Stimulated activated CD8-positive, alpha-beta memory T cell treated with anti-CD3 and anti-CD28 coated beads, Interleukin-7, amount 100 ng/mL, for 1 hour (primary cell): Measurements from ENCODE around the gene GRM7.

Source experiments
- DNase-seq, 2 donors: peaks; one replicate each; pipeline ENCODE4 v3.0.0-alpha.2; 2020; ENCODE audit warnings: low read depth in 2 of 2

The GRM7 gene

DNA sequence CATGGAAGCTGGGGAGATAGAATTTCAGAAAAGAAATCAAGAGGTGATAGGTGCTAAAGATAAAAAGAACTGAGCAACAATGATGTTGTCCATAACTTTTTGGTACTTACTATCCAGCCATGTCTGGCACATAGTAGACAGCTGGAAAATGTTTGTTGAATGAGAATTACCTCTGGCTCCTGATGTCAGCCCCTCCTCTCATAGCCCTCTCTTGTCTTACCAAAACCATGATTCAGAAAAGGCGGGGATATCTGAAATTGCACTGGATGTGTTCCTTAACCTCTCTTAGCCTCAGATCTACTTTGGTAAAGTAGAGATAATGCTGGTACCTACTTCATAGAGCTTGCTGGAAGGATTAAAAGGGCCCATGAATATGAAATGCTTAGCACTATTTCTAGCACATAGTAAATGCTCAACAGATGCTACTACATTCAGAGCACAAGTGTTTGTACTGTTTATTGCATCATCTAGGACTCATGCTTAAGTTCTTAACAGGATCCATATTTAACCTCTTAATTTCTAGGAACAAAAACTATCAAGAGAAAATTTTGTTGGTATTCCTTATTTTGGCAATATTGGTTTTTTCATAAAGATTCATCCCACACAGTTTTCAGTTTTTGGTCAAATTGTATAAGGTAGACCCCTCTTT lies 859.9 kb downstream of the GRM7 start:
- DNase-seq, result no peak

DNA sequence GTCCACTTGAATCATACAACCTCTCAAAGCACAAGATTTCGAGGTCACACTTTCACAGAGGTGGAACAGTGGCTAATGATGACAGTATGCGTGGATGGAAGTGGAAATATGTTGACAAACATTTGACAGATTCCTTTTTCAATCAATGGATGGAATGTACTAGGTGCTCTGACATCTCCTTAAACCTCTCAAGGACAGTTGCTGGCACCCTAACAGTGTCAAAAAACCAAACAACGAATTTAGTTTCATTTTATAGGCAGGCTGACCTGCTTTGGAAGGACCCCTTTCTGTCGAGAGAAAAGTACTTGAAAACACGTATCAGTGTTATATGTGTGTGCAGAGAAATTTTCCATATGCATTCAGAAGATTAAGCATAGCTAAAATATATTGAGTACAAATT lies 861.0 kb downstream of the GRM7 start:
- no peak for DNase-seq

DNA sequence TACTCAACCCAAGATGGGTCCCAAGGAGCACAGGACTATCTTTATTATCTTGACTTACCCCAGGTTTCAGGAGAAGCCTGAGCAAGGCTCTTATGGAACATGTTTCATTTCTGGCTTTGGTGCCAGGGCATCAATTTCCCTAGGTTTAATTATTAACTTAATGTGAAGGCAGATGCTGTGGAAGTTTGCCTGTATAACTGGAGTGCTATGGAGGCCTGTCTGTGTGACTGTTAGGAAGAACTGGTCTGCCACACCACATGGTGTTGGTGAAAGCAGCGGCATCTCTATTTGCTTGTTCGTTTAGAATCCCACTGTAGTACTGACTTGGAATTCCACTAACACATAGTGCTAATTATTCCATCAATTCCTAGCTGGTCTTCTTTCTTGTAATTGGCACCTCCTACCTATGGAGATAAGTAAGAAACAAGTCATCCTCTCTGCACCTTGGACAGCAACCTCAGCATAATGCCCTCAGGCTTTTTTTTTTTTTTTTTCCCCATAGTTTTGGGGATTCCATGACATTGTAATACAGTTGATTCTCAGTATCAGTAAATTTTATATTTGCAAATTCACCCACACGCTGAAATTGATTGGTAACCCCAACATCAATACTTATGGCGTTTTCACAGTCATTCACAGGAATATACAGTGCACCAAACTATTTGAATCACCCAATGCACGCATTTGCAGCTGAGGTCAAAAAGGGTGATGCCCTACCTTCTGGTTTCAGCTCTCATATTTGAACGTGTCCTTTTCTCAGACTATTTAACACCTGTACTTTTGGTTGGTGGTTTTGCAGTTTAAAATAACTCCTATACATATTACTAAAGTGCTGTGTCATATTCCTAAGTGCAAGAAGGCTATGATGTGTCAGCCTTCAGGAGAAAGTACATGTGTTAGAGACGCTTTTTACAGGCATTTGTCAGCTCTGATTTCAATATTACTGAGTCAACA lies 867.9 kb downstream of the GRM7 start:
- no peak for DNase-seq

DNA sequence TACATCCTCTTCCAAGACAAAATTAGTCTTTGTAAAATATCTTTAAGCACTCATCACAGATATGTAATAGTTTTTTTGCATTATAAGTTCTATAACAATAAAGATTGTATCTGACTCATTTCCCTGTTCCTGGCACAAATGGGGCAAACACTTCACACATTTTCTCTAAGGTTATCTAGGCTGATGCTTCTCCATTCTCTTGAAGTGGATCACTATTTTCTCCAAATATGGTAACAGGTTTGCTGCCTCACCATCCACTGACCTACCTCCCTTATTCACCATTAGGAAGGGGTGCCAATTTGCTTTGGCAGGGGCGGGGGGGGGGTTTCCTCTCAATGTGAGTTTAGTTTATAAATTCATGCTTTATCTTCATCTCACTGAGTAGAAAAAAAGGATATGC lies 873.0 kb downstream of the GRM7 start:
- DNase-seq, result no peak

DNA sequence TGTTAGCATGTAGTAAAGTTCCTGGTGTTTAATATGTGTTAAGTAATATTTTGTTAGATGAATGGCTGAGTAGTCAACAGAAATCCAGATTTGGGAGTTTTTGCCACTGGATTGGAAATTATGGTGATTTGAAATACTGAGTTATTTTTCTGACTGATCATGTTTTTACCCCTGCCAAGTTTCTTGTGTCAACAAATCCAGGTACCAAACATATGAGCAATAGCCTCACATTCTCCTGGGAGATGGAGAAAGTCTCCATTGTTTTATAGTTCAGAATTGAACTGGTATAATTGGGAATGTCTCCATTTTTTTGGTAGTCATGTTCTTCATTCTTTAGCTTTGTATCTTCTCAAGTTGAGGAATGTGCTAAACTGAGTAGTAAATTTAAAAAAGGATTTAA lies 873.5 kb downstream of the GRM7 start:
- no peak for DNase-seq

DNA sequence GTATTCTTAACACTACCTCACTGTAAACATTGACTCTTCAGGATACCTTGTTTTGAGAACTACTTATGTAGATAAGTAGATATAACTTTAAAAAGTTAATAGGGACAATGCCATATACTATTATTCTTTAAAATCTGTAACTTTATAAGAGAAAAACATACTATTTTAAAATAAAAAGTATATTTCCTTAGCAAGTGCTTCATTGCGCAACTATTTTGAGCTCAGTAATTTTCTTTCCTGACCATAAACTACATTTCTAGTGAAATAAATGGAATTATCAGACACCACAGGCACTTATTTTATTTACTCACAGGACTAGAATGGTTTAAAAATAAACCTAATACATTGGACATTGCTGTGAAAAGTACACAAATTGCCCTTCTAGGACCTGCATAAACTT lies 876.3 kb downstream of the GRM7 start:
- no peak for DNase-seq

DNA sequence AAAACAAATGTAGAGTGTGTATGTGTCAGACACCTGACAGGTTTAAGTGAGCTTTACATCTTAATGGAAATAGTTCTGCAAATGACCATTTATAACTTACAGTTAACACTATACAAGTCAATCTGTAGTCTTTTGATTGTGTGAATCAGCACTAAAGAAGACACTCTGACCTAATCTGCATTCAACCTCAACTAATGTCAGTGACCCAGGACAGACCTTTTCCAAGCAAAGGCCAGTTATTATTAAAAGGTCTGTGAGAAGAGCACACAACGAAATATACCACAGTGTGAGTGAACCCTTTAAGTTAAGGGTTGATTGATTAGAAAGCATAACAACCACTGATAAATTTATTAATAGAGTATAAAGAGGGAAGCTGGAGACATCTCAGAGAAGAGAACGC lies 878.8 kb downstream of the GRM7 start:
- no peak for DNase-seq

DNA sequence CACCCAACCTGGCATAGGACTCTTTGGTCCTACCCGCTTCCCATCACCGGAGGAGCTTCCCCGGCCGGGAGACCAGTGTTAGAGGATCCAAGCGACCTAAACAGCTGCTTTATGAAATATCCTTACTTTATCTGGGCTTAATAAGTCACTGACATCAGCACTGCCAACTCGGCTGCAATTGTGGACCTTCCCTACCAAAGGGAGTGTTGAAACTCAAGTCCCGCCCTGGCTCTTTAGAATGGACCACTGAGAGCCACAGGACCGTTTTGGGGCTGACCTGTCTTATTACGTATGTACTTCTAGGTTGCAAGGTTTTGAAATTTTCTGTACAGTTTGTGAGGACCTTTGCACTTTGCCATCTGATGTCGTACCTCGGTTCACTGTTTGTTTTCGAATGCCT lies 879.5 kb downstream of the GRM7 start:
- no peak for DNase-seq

DNA sequence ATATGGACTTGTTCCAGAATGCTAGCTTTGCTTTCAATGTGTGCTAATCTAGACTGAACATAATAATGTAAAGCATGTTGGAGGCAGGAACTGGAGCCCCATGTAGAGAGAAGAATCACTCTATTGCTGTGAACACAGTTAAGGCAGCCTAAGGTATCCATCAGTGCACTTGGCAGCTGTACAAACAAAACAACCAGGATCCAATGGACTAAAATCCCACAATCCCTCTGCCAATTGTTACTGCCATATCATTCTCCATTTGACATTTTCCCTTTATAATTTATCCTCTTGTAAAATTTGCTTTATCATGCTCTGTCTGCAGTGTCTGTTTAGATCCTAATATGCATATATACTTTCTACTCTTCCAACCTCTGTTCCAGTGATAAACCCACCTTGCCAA lies 883.9 kb downstream of the GRM7 start:
- no peak for DNase-seq

DNA sequence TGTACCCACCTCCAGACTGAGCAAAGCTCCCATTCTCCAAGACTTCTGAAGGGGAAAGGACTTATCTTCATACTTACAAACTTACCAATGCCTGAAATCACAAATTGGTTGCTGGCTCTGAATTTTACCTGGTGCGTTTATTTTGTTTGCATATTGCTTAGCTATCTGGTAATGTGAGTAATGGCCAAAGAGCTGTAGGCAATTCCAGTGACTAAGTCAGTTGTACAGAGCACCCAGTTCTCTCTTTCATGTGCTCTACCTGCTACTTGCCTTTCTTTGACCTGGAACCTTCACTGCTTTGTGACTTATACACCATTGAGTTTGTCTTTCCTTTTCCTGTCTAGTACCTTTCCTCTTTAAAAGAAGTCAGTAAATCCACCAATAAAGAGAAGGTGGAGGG lies 884.8 kb downstream of the GRM7 start:
- no peak for DNase-seq

DNA sequence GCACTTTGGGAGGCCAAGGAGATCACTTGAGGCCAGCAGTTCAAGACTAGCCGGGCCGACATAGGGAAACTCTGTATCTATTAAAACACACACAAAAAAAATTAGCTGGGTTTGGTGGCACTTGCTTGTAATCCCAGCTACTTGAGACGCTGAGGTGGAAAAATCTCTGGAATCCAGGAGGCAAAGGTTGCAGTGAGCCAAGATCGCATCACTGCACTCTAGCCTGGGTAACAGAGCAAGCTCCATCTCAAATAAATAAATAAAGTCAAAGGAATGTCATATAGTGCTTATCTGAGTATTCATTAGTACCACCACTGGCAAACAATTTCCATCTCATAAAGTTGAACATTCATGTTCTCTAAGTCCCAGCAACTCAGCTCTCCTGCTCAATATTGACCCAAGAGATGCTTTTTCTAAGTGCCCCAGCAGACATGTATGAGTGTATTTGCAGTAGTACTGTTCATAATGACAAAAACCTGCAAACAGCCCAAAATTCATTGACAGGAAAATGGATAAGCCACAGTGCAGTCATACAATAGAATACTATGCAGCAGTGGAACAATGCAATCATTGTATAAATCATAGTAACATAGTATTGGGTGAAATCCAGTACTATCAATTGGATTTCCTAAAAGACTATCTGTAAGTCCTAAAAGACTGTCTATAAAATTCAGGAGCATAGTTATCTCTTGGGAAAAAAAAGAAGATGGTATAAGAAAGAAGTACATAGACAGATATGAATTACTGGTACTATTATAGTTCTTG lies 889.2 kb downstream of the GRM7 start:
- DNase-seq, result no peak

DNA sequence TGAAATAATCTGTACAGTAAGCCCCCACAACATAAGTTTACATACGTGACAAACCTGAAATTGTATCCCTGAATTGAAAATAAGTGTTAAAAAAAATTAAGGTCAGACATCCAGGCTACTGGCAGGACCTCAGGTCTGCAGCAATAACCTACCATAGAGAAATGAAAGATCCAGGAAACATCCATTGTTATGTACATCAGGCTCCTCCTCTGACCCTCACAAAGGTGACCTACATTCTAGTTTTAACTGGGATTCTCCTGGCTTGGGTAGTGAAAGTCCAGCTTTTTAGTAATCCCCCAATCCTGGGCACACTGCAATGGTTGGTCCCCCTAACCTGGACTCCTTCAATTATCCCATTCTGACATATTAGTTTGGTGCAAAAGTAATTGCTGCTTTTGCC lies 891.1 kb downstream of the GRM7 start:
- DNase-seq, result no peak

DNA sequence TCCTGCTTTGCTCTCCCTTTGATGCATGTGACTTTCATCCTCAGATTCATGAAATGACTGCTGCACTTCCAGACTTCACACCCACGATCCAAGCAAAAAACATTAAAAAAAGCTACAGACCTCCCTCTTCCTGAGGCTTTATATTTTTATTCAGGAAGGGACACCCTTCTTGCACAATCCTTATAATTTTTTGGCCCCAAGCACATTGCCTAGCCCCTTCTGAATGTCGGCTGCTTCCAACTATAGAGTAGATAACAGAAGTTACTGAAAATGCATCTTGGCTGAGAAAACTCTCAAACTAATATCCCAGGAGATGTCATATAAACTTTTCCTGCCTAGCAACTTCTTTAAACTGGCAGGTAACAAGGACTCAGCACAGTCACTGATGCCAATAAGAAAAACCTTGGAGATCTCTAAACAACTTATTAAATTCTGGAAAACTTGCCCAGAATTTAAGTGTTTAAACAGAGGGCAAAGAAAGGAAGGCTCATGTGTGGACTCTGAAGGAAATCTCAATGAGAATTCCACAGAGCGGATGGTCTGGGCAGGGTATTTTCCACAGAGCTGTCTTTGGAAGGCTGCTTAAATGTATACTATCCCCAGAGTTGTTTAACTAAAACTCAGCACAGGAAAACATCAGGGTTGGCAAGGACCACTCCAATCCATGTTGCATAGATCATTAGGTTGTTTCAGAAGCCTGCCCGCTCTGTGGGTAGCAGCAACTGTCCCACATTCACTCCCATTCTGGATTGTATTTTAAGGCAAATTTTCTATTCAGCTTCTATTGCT lies 893.9 kb downstream of the GRM7 start:
- DNase-seq, result no peak

DNA sequence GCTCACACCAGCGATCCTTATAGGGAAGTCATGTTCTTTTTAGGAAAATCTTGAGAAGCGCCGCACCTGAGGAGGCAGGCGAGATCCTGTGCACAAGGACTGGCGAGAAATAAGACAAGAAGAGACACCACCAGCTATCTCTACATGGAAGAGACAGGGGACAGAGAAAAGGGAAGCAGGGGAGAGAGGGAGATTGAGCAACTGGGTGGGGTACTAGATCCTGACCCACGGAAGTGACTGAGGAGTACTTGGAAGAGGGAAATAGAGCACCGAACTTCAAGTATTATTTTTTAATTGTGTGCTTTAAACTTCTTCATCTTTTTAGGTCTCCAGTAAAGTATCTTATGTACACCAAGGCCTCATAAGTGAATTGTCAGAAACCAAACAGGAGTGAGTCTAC lies 898.7 kb downstream of the GRM7 start:
- no peak for DNase-seq

DNA sequence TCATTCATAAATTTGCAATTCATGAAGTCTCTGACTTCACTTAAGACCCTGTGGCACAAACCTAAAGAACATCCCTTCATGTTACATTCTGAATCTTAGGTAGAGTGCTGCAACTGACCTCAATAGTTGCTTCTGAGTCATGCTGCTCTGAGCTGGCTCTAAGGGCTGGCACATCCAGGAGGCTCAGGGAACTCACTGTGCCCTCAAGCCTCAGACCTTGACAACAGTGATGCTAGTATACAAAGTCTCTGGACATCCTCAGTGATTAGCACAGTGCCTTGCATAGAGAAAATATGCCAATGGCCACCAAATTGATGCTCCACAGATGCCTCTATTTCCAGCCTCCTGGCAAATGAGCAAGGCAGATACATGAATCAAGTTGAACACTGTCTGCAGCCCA lies 899.8 kb downstream of the GRM7 start:
- no peak for DNase-seq

DNA sequence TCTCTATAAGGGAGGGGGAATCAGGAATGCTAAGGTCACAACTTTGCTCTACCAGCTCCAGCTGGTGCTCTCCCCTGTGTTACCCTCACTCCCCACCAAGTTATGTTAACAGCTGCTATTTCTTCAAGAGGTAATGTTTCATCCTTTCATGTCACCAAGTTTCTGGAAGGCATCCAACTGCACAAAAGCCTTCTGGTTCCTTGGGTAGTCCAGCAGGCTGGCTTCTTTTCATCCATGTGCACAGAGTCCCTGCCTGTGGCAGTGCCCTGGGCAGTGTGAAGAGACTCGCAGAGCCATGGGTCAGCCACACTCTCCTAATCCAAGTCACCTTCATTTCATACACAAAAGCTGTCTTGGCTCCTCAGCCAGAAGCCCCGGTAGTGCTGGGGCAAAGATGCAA lies 903.2 kb downstream of the GRM7 start:
- no peak for DNase-seq

DNA sequence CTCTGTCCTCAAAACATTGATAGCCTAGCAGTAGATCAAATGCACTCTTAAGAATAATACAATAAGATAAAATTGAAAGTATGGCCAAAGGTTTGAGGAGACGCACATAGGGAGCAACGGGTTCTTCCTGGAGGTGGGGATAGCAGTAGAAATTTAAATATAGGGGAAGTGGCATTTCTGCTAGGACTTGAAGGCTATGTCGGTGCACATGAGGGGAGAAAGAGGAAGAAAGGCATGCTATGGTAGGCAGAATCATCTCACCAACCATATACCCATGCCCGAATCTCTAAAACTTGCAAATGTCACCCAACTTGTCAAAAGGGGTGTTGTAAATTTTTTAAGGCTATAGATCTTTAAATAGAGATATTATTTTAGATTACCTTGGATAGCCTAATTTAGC lies 905.6 kb downstream of the GRM7 start:
- DNase-seq, result no peak

DNA sequence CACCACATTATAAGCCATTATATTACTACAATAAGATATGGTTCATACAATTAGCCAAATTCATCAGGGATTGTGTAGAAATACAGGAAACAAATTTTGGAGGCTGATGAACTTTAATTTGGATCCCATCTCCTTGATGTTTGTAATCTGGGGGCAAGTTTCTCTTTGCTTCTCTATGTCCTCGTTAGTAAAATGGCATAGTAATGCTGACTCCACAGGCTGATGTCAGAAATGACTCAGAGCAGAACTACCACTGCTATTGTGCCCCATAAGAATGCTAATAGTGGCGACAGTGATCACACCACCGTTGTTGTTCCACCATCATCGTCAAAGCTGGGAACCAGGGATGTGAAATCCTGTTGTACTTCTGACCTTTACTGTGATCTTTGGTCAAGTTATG lies 918.4 kb downstream of the GRM7 start:
- DNase-seq, result no peak

DNA sequence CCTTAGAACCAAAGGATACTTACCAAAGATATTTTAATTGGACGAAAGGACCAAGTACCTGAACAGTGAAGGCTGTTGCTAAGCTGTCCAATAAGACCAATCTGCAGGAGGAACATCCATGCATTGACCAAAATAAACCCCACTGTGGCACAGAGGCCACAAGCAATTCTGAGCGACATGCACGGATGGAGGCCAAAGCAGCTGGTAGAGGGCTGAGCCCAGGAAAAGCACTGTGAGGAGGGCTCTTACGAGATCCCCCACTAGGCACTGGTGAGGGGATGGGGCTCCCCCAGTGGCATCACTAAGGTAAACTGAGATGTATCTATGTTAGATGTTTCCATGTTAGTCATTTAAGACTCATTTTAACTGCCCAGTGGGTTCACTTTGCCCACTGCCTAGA lies 920.5 kb downstream of the GRM7 start:
- DNase-seq, result no peak

DNA sequence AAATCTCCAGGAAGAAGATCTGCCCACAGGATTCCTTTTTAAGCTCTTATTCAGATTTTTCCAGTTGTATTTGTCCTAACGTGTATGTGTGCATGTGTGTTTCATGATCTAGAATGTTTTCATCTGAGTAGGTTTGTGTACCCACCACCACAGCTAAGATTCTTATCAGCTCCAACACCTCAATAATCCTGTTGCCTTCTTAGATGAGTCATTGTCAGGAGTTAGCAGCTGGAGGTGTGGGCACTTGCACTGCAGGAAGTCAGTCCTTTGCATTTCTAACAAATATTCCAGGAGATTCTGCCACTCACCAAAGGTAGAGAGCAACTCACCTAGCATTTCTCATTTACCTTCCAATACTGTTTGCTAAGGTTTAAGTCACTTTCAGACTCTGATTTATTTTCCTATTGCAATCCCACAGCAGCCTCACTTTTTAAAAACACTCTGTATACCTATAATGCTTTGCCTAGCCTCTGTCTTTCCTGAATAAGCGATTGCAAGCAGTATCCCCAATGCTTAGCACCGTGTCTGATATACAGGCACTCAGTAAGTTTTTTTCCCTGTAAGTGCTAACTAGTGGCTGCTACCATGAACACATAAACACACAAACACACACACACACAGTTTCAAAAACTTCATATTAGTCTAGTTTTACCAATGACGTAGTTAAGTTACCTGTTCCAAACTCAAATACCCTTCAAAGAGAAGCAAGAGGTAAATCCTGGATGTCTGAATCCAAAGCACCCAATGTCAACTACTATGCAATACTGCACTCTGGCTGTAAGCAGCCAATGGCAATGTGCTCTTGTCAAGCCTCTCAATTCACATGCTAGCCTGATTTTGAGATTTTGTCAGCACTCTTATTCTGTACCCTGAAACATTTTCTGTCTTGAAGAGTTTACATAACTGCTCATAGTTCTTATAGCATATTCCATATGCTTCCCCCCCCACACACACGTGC lies 927.2 kb downstream of the GRM7 start:
- no peak for DNase-seq

DNA sequence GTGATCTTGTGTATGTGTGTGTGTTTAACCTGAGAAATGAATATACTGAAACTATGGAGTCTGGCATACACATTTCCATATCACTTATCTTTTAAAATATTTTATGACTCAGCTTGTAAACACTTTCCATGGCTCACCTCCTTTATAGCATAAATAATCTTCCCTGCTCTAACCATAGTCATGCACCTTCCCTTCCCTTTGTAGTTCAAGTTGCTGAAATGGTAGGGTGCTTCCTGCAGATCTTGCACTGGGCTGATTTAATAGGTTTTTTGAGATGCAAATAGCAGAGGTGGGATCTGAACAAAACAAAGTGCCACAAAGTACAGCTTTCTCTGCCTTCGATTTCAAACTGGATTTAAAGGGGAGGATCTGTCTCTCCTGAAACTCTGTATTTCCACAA lies 928.0 kb downstream of the GRM7 start:
- no peak for DNase-seq
